Activated T-cell treated with anti-CD3 and anti-CD28 coated beads, Interleukin-2, amount 50 U/mL, for 4 hours (primary cell): Measurements from ENCODE around the gene PLXNC1. TPM values are rescaled to one million over a fixed set of nuclear protein-coding genes. Genes with fewer than 3 reads are reported as not detected.
A peak's percentile ranks its signal among the peaks of the same experiment; 100 is the strongest.

Experiments
- ATAC-seq, 2 donors: fragments of 200-7000 bp; cut with Tn5 transposase; one replicate each; pipeline ENCODE4 v1.10.0; 2021
- DNase-seq: peaks from one replicate; pipeline ENCODE4 v3.0.0-alpha.2; 2020
- H3K27me3 Mint-ChIP-seq: one replicate; pipeline ENCODE4 v1.8.0; 2021; ENCODE audit warnings: low read depth, mixed read lengths
- H3K36me3 Mint-ChIP-seq: one replicate; pipeline ENCODE4 v1.8.0; 2022; ENCODE audit warnings: mixed read lengths; ENCODE audit not compliant: insufficient read depth
- H3K4me1 Mint-ChIP-seq: one replicate; pipeline ENCODE4 v1.8.0; 2021; ENCODE audit warnings: low read depth, mixed read lengths
- H3K4me3 Mint-ChIP-seq: one replicate; pipeline ENCODE4 v1.8.0; 2021; ENCODE audit warnings: mild to moderate bottlenecking, moderate library complexity, mixed read lengths
- H3K9me3 Mint-ChIP-seq: one replicate; pipeline ENCODE4 v1.8.0; 2021; ENCODE audit warnings: mixed read lengths
- total RNA-seq, 3 donors: library from RNA; stranded (reverse); gene quantifications; one replicate each; pipeline ENCODE4 v1.2.1, GENCODE V29; 2021

Gene PLXNC1
- total RNA-seq, 3 donors from 2014 or later: 3.1 to 6.9 (median 3.2) TPM

DNA sequence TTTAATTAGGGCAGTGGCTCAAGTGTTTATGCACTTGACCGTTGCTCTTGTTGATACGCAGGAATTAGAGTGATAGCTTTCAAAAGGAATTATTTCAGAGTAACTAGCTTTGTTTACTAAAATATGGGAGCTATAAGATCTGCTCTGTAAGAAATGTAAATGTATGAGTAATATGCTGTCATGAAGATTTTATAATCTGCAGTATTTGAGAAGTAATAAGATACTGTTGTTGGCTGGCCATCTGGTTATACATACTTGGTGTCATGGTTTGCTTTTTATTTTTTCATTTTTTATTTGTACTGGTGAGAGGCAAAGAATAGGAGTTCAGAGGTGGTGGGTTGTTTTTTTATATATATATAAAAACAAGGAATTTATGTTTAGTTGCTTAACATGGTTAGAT is 58.5 kb downstream of the PLXNC1 start:
- no peaks in the 10 kb centered on the region for H3K9me3 Mint-ChIP-seq
- no peaks in the 10 kb centered on the region for H3K27me3 Mint-ChIP-seq
- no peak for ATAC-seq
- peak overlapping the region; percentile 74 for H3K4me3 Mint-ChIP-seq
- DNase-seq: no peak
- H3K36me3 Mint-ChIP-seq: peaks cover 11% of the 10 kb centered on the region
- H3K4me1 Mint-ChIP-seq: peaks cover 69% of the 10 kb centered on the region

DNA sequence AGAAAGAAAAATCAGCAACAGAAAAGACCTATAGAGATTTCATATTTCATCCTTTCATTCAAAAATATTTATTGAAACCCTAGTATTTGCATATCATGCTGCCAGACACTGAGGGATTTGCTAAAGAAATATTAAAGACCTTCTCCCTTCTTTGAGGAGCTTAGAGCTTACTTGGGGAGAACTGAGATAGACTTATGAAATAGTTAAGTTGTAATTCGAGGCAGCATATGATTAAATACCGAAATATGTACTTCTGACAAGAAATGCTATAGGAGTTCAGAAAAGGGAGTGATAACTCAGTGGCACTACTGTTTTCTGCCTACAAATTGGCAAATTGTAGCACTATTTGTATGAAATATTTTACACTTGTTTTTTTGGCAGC is 59.1 kb downstream of the PLXNC1 start:
- Mint-ChIP-seq H3K36me3 (peaks cover 7% of the 10 kb centered on the region), H3K9me3 (no peaks in the 10 kb centered on the region), H3K27me3 (no peaks in the 10 kb centered on the region), H3K4me1 (peaks cover 64% of the 10 kb centered on the region), H3K4me3 (peak overlapping the region; percentile 74)
- ATAC-seq (no peak), DNase-seq (no peak)

DNA sequence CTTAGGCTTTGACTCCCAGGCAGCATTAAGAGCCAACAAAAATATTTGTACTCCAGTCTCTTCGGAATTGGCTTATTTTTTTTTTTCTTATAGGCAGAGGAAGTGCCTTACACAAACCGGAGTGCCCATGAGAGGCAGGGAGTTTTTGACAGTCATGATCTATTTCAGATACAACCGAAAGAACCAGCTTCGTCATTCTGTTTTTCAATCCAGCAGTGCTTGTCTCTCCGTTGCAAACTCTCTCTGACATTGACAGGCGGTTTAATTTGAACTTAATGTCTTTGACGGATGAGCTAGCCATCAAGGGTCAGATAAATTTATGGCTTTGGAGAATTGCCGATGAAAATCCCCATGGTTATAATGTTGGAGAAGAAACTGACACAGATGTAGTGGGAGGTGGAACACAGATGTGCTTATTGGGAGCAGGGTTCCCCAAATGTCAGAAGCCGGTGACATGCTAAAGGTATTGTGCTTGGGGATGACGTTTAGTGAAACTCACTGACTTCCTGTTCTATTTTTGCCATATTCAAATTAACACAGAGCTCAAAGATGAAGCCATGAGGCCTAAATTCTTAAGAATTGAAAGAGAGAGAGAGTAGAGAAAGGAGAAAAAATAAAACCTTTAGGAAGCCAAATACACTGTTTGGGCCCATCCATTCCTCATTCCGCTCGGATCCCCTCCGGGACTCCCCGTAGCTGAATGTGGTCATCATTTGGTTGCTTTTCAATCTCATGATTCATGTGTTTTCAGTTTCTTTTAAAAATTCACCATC is 59.7 kb downstream of the PLXNC1 start:
- peak; percentile 14 for DNase-seq
- ATAC-seq: peak; percentile 86 to 87
- peaks cover 58% of the 10 kb centered on the region for H3K4me1 Mint-ChIP-seq
- H3K36me3 Mint-ChIP-seq: peaks cover 7% of the 10 kb centered on the region
- H3K4me3 Mint-ChIP-seq: peak overlapping the region; percentile 74
- no peaks in the 10 kb centered on the region for H3K27me3 Mint-ChIP-seq
- H3K9me3 Mint-ChIP-seq: no peaks in the 10 kb centered on the region

DNA sequence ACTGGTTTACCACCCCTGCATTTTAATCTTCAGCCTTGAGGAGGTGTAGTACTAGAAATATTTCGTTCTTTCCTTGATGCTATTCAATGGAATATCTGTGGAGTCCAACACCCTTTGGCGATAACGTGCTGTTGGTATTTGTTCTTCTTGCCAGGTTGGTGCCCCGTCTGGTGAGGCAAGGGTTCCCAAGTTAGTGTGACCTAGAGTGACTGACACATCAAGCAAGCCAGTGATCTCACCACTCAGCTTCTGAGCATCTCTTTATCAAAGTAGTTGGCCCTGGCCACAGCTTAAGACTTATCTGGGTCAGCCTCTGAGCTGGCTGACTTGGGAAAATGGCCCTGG is 60.2 kb downstream of the PLXNC1 start:
- no peaks in the 10 kb centered on the region for H3K9me3 Mint-ChIP-seq
- peaks cover 57% of the 10 kb centered on the region for H3K4me1 Mint-ChIP-seq
- peak; percentile 54 to 55 for ATAC-seq
- H3K36me3 Mint-ChIP-seq: peaks cover 12% of the 10 kb centered on the region
- H3K27me3 Mint-ChIP-seq: no peaks in the 10 kb centered on the region
- peak; percentile 6 for DNase-seq
- H3K4me3 Mint-ChIP-seq: peak overlapping the region; percentile 74

DNA sequence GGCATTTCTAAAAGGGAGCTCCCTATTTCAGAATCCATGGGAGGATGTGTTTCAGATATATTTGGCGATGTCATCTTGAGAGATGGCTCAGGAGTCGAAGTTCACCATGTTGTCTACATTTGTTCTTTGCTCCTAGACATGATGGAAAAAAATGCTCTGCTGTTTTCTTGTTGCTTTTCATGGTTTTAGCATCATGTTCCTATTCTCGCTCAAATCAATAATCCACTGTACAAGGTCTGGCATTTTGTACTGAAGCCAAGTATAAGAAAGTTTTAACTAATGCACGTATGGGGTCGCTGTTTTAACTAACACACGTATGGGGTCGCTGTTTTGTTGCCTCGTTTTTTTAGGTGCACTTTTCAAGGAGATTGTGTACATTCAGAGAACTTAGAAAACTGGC is 60.9 kb downstream of the PLXNC1 start:
- H3K4me3 Mint-ChIP-seq: no peak overlapping the region
- H3K27me3 Mint-ChIP-seq: no peaks in the 10 kb centered on the region
- H3K4me1 Mint-ChIP-seq: peaks cover 55% of the 10 kb centered on the region
- H3K9me3 Mint-ChIP-seq: no peaks in the 10 kb centered on the region
- H3K36me3 Mint-ChIP-seq: peaks cover 12% of the 10 kb centered on the region
- DNase-seq: no peak
- no peak for ATAC-seq

DNA sequence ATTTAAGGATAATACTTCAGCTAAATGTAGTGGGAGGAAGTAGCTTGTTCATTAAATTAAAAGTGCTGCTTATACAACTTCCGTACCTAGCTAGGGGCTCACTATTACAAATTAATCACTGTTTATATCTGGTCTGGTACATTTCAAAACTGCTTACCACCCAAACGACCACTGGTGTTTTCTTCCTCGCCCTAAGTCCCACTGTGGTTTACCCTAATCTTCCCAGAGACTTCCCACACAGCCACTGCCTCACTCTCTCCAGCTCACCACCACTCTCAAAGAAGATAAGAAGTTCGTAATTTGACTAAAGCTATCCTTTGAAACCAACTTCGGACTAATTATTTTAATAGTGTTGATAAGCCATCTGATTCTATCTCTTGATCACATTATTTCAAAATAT is 62.6 kb downstream of the PLXNC1 start:
- Mint-ChIP-seq H3K27me3 (no peaks in the 10 kb centered on the region), H3K9me3 (no peaks in the 10 kb centered on the region), H3K4me1 (peaks cover 38% of the 10 kb centered on the region), H3K4me3 (no peak overlapping the region), H3K36me3 (peaks cover 12% of the 10 kb centered on the region)
- ATAC-seq (no peak), DNase-seq (no peak)

DNA sequence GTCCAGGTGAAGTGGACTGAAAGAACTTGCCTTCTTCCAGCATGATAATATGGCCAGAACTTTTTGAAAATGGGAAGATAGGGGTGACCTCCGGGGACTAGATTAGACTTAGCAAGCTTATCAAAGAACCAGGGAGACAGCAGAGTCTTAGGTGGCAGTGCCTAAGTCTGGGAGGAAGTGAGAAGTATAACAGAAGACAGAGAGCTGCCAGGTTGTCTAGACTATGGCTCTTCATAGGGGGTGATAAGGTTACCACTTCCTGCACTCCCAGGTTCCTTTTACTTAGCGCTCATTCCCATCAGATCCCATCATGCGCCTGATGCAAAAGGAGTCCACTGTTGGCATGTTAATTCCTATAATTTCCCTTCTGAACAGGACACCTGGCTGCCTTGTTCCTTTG is 69.9 kb downstream of the PLXNC1 start:
- Mint-ChIP-seq H3K27me3 (no peaks in the 10 kb centered on the region), H3K4me1 (no peaks in the 10 kb centered on the region), H3K4me3 (no peak overlapping the region), H3K36me3 (peaks cover 18% of the 10 kb centered on the region), H3K9me3 (no peaks in the 10 kb centered on the region)
- no peak for ATAC-seq
- DNase-seq: no peak

DNA sequence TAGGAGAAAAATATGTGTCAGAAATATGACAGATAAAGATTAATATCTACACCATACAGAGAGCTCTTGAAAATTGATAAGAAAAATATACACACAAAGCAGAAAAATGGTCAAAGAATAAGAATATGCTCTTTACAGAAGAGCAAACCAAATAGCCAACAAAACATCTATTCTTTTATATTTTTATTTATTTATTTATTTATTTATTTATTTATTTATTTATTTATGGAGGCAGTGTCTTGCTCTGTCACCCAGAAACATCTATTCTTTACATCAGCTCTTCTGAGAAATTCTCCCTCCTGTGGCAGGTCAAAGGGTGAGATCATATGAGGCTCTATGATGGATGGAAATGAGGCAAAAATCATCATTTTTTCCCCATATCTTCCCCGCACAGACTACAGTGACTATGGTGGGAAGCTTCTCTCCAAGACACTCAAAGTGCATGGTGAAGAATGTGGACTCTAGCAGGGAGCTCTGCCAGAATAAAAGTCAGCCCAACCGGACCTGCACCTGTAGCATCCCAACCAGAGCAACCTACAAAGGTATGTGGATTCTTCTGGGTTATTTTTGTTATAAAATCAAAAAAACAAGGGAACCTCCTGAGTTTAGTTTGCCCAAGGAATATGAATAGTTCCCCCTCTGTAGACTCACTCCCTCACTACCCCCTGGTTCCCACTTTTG is 71.4 kb downstream of the PLXNC1 start:
- DNase-seq: no peak
- no peaks in the 10 kb centered on the region for H3K4me1 Mint-ChIP-seq
- ATAC-seq: no peak
- H3K36me3 Mint-ChIP-seq: peaks cover 15% of the 10 kb centered on the region
- H3K4me3 Mint-ChIP-seq: no peak overlapping the region
- no peaks in the 10 kb centered on the region for H3K9me3 Mint-ChIP-seq
- H3K27me3 Mint-ChIP-seq: no peaks in the 10 kb centered on the region

DNA sequence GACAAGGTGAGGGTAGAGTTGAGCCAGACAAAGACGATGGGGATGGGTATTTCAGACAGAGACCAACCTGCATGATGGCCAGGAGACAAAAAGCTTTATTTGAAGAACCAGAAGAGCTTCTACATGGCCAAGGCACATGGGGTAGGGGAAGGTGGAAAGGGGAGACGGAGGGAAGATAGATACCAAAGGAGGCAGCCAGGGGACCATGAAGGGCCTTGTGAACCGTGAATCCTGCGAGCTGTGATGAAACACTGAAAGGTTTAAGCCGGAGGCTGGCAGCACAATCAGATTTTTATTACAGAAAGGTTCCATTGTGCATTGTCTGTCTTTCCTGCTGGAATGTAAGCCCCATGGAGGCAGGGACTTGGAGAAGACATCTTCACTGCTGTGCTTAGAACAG is 72.4 kb downstream of the PLXNC1 start:
- peaks cover 15% of the 10 kb centered on the region for H3K36me3 Mint-ChIP-seq
- H3K4me1 Mint-ChIP-seq: no peaks in the 10 kb centered on the region
- no peaks in the 10 kb centered on the region for H3K9me3 Mint-ChIP-seq
- no peak for DNase-seq
- no peak overlapping the region for H3K4me3 Mint-ChIP-seq
- ATAC-seq: no peak
- H3K27me3 Mint-ChIP-seq: no peaks in the 10 kb centered on the region

DNA sequence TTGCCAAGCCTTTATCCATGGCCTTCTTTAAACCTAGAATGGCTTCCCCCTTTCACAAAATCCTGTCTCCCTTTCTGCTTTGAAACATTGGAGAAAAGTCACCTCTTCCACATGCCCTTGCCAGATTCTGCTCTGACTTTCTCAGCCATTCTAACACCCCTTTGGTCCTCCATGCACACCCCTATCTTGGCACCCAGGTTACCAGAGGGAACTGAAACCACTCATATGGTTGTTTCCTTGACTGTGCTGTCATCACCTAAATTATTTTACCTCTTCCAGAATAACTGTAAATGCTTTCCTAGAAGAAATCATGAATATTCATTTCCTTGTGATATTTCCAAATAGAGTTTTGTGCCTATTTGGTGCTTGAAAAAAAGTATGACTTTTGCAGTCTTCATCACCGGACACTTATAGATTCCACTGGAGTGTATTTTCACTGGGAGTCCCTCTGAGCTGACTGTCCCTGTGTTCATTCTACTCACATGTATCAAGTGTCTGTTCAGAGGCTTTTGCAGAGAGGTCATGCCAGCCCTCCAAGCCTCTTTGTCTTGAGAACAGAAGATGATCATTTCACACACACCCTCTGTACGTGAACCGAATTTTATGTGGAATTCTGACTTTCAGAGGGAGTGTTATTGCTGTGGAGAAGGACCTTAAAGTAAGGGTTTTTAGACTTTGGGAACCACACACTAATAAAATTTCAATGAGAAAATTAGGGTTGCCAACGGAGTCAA is 74.1 kb downstream of the PLXNC1 start:
- no peak for ATAC-seq
- Mint-ChIP-seq H3K36me3 (peaks cover 21% of the 10 kb centered on the region), H3K27me3 (no peaks in the 10 kb centered on the region), H3K4me3 (no peak overlapping the region), H3K4me1 (no peaks in the 10 kb centered on the region), H3K9me3 (no peaks in the 10 kb centered on the region)
- DNase-seq: no peak

DNA sequence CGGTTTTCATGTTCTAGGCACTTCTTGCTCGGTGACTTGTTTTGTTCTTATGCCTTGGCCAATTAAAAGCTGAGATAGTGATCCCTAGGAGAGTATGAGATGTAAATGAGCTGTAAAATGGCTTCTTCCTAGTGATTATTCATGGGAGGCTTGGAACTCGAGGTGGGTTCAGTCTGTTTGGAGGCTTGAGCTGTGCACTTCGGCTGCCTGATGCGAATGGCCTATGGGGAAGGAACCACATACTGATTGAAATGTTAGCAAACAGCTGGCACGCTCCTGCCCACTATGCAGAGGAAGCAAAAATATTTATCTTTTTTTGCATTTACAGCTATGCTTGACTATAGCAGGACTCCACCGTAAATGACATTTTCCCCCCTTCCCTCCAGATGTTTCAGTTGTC is 75.5 kb downstream of the PLXNC1 start:
- peaks cover 31% of the 10 kb centered on the region for H3K36me3 Mint-ChIP-seq
- DNase-seq (no peak), ATAC-seq (no peak)
- no peaks in the 10 kb centered on the region for H3K9me3 Mint-ChIP-seq
- H3K27me3 Mint-ChIP-seq: no peaks in the 10 kb centered on the region
- H3K4me1 Mint-ChIP-seq: peaks cover 2% of the 10 kb centered on the region
- H3K4me3 Mint-ChIP-seq: no peak overlapping the region

DNA sequence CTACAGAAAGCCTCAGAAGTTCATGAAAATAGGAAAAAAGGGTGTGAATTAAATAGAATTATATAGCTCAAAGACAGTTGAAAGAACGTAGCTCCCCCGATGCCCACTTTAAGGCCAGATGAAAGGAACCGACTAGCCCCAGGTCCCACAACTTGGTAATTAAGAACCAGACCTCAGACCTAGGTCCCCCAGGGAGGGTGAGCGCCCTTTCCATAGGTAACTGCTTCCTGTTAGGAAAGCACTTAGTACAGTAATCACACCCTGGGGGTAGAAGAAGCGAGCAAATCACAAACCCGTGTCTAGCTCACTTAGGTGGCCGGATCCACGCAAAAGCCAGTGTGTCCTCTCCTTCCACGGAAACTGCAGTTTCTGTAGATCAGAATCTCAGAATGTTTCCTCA is 77.1 kb downstream of the PLXNC1 start:
- H3K9me3 Mint-ChIP-seq: no peaks in the 10 kb centered on the region
- no peaks in the 10 kb centered on the region for H3K27me3 Mint-ChIP-seq
- peaks cover 5% of the 10 kb centered on the region for H3K4me1 Mint-ChIP-seq
- no peak overlapping the region for H3K4me3 Mint-ChIP-seq
- ATAC-seq: no peak
- H3K36me3 Mint-ChIP-seq: peaks cover 38% of the 10 kb centered on the region
- DNase-seq: no peak

DNA sequence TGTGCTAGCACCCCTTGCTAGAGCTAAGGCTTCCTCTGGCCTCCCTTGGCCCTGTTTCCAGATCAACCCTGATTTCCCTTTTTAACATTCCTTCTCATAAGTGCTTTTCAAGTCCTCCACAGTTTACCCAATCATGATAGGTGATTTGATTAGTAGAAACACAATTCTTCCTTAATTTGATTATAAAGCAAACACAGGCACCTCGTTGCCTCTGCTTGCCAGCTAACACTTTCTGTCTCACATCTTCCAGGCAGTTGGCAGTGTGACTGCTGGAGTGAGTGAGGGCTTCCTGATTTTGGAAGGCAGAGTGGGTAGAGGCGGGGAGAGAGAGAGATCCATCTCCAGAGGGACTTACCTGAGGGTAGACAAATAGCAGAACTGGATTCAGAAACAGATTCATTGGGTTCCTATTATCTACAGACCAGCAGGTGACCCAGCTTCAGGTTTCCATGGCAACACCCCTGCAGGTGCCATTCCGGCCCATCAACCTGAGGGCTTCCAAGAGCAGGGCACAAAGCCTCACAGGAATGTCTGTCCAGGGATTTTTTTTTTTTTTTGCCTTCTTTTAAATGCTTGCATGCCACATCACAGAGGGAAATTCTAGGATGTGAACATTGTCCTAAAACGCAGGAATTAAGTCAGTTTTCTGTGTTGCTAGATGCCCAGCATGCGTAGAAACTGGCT is 77.7 kb downstream of the PLXNC1 start:
- H3K4me3 Mint-ChIP-seq: no peak overlapping the region

DNA sequence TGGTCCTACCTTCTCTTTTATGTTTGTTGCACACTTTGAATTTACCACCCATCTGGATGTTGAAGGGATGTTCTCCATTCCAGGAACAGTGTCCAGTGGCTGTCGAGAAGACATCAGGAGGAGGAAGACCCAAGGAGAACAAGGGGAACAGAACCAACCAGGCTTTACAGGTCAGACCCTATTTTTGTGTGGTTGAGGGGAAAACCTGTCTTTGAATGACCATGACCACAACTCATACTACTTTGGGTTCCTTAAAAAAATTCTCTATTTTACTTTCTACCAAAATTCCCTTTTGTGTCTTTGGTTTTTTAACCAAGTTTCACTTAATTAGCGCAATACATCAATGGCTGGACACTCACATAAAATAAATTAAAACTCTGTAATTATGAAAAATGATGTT is 78.7 kb downstream of the PLXNC1 start:
- Mint-ChIP-seq H3K27me3 (no peaks in the 10 kb centered on the region), H3K36me3 (peaks cover 32% of the 10 kb centered on the region), H3K4me3 (no peak overlapping the region), H3K9me3 (no peaks in the 10 kb centered on the region), H3K4me1 (peaks cover 8% of the 10 kb centered on the region)
- ATAC-seq (no peak), DNase-seq (no peak)

More for the DNA sequence above, 77.7 kb downstream of the PLXNC1 start:
- no peak for ATAC-seq
- H3K36me3 Mint-ChIP-seq: peaks cover 35% of the 10 kb centered on the region
- no peaks in the 10 kb centered on the region for H3K9me3 Mint-ChIP-seq
- DNase-seq: no peak
- H3K27me3 Mint-ChIP-seq: no peaks in the 10 kb centered on the region
- peaks cover 8% of the 10 kb centered on the region for H3K4me1 Mint-ChIP-seq
